Inflammatory macrophage treated with lipopolysaccharide for 4 hours (primary cell): ENCODE data around the gene MUC5AC.
"Not testable (repeated sequence)": the region's sequence is repeated elsewhere in the genome, so short reads cannot be mapped to it uniquely, and the experiment has no call there.

Experiments used
- DNase-seq: peaks from one replicate; pipeline ENCODE4 v3.0.0-alpha.2; 2020

Gene MUC5AC

DNA sequence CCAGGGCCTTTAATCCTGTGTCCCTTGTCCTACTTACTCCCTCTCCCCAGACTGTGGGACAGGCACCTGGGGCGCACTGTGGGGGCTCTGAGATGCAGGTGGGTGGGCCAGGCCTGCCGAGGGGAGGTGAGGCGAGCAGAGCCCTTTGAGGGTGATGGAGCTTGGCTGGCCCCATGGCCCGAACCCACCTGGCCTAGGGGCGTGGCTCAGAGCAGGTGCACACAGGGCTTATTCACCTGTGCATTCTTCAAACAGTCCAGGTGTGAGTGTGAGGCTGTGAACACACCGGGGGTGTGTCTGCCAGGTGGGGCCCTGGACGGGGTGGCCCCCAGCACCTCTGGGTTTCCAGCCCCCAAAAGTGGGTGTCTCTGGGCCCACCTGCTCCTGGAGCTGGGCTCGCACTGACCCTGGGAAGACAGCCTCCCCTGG lies 9.0 kb upstream of the MUC5AC start:
- no peak for DNase-seq

GRCh38 chr11:1149545-1149944 lies 8.2 kb upstream of the MUC5AC start:
- no peak for DNase-seq

DNA sequence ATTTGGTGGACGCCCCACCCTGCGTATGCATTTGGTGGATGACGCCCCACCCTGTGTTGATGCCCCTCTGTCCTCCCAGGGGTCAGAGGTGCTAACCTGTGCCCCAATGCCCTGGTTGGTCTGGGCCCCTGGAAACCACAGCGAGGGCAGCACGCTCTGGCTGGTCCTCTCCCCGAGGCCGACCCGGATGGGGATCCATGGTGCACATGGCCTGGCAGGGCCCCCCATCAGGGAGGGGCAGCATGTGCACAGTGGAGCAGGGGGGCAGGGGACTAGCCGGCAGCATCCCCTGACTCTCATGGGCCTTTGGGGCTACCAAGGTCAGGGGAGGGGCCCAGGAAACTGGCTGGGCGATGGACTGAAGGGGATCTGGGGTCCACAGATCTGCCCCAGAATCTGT lies 7.6 kb upstream of the MUC5AC start:
- no peak for DNase-seq

- no peak for DNase-seq
Observed at GRCh38 chr11:1150769-1151365, 6.9 kb upstream of the MUC5AC start.

DNA sequence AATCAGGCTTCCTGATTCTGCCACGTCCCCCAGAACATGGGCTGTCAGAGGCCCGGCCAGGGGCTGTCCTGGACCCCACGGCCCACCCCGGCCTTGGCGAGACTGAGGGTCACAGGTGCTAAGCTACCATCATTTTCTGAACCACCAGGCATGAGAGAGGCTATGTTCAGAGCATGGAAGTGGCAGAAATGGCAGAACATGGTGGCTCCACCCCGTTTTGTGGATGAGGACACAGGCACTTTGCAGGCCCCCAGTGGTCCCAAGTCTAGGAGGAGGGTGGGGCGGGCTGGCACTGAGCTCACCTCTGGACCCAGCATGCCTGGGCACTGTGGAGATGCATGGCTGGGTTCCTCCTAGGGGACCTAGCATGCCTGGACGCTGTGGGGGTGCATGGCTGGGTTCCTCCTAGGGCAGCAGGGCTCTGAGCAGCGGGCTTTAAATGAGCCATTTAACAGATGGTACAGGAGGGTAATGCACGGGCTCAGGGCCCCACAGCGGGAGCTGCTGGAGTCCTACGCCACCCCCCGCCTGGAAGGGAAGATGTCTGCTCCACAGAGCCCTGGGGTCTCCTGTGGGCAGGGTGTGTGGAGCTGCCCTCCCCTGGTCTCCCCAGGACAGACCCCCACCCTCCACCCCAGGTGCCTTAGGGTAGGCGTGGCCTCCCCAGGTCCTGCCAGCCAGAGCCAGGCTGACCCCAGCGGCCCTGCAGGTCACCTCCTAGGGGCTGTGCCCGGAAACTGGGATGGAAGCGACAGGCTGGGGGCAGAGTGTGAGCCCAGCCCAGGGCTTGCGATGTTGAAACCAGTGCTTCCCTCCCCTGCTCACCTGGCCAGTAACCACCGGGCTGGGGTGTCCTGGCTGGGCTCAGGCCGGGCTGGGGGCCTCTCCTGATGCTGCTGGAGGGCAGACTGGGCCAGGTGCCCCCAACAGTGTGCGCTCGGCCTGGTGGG lies 6.1 kb upstream of the MUC5AC start:
- no peak for DNase-seq

GRCh38 chr11:1152316-1153104 lies 5.2 kb upstream of the MUC5AC start:
- peak; percentile 5 for DNase-seq

DNA sequence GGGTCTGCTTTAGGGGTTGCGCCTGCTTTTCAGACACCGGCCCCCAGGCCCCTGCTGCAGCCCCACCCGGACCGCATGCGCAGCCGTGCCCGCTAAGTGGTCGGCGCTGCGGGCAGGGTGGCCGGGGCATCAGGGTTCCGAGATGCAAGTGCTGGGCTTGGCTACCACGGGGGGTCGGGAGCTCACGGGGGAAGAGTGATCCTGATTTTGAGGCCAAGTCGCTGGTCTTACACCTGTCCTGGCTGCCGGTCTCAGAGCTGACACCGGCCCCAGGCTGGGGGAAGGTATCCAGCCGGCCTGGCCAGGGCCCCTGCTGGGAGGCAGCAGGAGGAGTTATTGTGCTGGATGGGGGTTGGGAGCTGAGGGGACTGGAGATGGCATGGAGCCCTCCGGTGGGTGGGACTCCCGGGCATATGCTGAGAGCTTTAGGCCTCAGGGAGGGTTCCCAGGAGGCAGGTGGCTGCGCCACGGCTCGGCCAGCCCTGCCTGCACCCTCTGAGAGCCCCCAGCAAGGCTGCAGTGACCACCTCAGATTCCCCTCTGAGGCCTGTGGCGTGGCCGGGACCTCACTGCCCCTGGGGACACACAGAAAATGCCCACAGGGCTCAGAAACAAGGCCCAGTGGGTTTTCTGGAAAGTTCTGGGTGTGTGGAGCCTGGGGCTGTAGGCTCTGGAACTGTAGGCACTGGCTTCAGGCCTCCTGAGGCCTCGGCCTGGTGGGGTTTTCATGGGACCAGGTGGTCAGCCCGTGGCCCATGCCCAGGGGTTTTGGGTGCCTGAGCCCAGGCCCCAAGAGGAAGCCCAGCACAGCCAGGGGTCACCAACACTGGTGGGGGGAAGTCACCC lies 4.4 kb upstream of the MUC5AC start:
- DNase-seq, result no peak

DNA sequence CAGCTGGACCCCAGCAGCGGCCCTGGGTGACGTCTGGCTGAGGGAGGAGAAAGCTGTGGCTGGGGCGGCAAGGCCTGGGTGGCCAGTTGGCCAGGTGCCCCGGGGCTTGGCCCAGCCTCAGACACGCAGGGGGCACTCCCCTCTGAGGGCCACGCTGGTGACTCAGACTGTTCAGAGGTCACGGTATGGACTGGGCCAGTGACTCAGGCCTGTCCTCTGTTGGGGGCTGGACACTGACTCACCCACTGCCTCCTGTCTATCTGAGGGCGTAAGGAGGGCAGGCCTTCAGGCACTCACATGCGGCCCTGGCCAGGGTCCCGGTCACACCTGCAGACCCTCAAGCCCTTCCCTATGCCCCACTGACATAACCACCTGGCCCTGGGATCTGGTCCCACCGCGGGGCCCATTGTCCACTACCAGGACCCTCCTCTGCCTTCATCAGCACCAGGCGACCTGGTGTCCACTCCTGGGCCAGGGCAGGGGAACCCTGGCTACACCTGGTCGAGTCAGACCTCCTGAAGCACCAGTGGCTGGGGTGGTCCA lies 3.7 kb upstream of the MUC5AC start:
- DNase-seq, result peak; percentile 55

- not testable (repeated sequence) for DNase-seq
Observed at GRCh38 chr11:1154656-1155055, 3.1 kb upstream of the MUC5AC start.

DNA sequence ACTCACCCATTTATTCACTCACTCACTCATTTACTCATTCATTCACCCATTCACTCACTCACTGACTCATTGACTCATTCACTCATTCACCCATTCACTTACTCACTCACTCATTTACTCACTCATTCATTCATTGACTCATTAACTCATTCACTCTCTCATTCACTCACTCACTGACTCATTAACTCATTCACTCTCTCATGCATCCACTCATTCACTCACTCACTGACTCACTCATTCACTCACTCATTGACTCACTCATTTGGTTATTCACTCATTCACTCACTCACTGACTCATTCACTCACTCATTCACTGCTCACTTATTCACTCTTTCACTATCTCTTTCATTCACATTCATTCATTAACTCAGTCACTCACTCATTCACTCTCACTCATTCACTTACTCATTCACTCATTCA lies 2.5 kb upstream of the MUC5AC start:
- no peak for DNase-seq

DNA sequence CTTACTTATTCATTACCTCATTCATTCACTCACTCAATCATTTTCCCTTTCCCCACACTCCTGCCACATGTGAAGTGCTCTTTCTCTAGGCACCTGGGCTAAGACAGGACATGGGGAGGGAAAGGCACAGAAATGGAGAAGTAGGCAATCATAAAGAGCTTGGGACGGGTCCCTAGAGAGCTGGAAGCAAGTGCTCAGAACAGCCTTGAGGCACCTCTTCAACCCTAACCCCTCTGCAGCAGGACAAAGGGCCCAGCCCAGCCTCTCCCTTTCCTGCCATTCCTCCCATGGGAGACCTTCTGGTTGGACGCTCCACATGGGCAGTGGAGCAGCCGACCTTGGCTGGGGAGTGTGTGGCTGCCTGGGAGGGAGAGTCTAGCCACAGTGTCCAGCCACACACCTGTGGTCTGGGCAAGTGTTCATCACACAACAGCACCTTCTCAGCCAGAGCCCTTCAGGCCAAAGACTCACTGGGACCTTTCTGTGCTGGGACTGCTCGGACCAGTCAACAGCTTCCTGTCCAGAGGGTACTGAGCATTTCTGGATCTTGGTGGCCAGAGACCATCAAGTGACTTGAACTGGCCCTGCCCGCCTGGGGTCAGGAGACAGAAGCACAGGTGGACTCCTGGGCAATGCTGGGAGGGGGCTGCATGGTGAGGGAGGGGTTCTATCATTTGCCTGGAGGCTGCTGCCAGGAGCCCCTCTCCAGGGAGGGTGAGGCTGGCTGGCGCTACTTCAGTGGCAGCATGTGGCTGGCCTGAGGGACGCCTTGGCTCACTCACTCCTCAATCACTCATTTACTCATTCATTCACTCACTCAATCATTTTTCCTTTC lies 1.0 kb upstream of the MUC5AC start:
- no peak for DNase-seq

DNA sequence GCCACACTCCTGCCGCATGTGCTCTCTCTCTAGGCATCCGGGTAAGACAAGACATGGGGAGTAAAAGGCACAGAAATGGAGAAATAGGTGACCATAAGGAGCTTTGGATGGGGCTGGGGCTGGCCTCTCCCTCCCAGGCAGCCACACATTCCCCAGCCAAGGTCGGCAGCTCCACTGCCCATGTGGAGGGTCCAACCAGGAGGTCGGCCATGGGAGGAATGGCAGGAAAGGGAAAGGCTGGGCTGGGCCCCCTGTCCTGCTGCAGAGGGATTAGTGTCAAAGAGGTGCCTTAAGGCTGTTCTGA lies 460 bp upstream of the MUC5AC start:
- no peak for DNase-seq

DNA sequence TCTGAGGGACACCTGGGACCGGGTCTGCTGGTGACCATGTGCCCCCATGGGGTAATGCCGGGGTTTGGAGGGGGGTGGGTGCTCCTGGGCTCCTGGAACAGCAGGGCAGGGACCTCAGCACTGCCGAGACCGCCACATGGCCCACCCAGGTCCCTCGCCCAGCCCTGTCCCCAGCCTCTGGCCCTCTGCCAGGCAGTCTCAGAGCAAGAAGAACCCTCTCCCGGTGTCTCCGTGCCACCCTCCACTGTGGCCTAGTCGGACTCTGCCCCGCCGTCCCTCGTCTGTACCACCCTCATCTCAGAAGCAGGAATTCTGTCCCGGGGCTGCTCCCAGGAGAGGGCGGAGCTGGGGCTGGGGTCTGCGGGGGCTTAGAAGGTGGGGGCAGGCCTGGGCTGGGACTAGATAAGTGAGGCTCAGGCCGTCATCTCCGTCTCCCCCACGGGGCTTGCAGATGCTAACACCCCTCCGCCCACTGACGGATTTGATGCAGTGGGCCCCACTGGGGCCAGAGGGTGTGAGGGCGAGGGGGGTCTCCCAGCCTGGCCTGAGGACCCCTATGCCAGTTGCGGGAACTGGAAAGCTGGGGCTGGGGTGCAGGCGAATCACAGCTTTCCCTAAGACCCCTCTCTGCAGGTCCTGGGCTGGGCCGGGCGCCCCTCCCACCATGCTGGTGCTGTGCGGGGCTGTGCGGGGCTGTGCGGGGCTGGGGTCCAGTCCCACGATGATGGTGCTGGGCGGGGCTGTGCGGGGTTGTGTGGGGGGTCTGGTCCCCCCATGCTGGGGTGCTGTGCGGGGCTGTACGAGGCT lies 1.1 kb downstream of the MUC5AC start:
- no peak for DNase-seq

GRCh38 chr11:1159488-1160220 lies 1.9 kb downstream of the MUC5AC start:
- DNase-seq, result not testable (repeated sequence)

DNA sequence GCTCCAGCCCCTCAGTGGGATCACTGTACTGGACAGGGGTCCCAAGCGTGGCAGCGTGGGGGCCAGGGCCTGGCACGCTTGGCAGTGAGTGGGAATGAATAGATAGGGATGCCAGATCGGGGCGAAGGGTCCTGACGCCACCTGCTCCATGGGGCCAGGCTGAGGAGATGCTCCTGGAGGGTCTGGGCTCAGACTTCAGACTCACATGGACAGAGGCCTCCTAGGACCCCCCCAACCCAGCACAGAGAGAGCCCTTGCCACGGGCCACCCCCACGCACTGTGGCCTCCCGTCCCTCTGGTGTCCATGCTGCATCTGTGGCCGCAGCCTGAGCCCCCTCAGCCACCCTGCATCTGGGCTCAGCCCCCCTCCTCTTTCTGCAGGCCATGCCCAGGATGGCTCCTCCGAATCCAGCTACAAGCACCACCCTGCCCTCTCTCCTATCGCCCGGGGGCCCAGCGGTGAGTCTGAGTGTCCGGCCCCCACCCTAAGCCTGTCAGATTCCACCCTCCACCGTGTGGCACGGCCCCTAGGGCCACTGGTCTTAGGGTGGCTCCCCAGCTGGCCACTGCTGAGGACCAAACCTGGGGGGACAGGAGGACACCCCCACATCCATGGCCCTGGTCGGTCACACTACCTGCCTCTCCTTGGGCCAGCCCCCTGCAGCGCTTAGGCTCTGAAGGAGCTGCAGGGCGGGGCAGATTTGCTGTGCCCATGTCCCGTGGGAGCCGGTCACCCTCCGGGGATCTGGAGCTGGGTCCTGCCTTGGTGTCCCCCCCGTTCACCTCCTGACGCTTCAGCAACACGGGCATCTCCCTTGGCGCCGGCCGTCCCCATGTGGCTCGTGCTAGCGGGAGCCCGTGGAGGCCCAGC lies 2.7 kb downstream of the MUC5AC start:
- no peak for DNase-seq

- DNase-seq, result no peak
Observed at GRCh38 chr11:1161410-1162137, 3.8 kb downstream of the MUC5AC start.

GRCh38 chr11:1162138-1162475 lies 4.4 kb downstream of the MUC5AC start:
- DNase-seq, result no peak
